Karpas-422 (cell line): ENCODE data around the gene PANK1. TPM values are rescaled to one million over a fixed set of nuclear protein-coding genes. Genes with fewer than 3 reads are reported as not detected.

Experiments used
- DNase-seq: peaks from one replicate; pipeline ENCODE4 v3.0.0-alpha.2; 2015
- H2AFZ ChIP-seq: fragments of 200-600 bp; sonication (generic); 2 replicates; pipeline ENCODE4 v1.6.1; 2014; ENCODE audit warnings: antibody characterized with exemption, low read length, mixed read lengths
- H3K27ac ChIP-seq: fragments of 200-600 bp; sonication (generic); 2 replicates; pipeline ENCODE4 v1.5.1; 2014; ENCODE audit warnings: mild to moderate bottlenecking, low read length, moderate library complexity
- H3K27me3 ChIP-seq: fragments of 200-600 bp; sonication (generic); 2 replicates; pipeline ENCODE4 v1.6.1; 2014; ENCODE audit warnings: low read length, mixed read lengths
- H3K36me3 ChIP-seq: fragments of 200-600 bp; sonication (generic); 2 replicates; pipeline ENCODE4 v1.6.1; 2014; ENCODE audit warnings: low read length, mixed read lengths; ENCODE audit not compliant: insufficient read depth
- H3K4me1 ChIP-seq: fragments of 200-600 bp; sonication (generic); 2 replicates; pipeline ENCODE4 v1.6.1; 2014; ENCODE audit warnings: mild to moderate bottlenecking, low read length, mixed read lengths
- H3K4me2 ChIP-seq: fragments of 200-600 bp; sonication (generic); 2 replicates; pipeline ENCODE4 v1.6.1; 2014; ENCODE audit warnings: low read length, low read depth, mild to moderate bottlenecking; ENCODE audit not compliant: poor library complexity, severe bottlenecking
- H3K4me3 ChIP-seq: fragments of 200-600 bp; sonication (generic); 2 replicates; pipeline ENCODE4 v1.5.1; 2014; ENCODE audit warnings: mild to moderate bottlenecking, antibody characterized with exemption, low read length, mixed read lengths
- H3K79me2 ChIP-seq: fragments of 200-600 bp; sonication (generic); 2 replicates; pipeline ENCODE4 v1.6.1; 2014; ENCODE audit warnings: mild to moderate bottlenecking, low read length, mixed read lengths
- H3K9ac ChIP-seq: fragments of 200-600 bp; sonication (generic); 2 replicates; pipeline ENCODE4 v1.6.0; 2014; ENCODE audit warnings: low read length
- H3K9me2 ChIP-seq: fragments of 200-600 bp; sonication (generic), shearing (Covaris generic); replicated peaks from 2 replicates; pipeline ENCODE4 v1.6.0; 2014; ENCODE audit warnings: mild to moderate bottlenecking, low read length, moderate library complexity; ENCODE audit not compliant: insufficient read depth
- H3K9me3 ChIP-seq: fragments of 300-700, 200-600 bp; sonication (generic); 2 replicates; pipeline ENCODE4 v1.6.1; 2014; ENCODE audit warnings: low read length, mixed read lengths
- H4K20me1 ChIP-seq: fragments of 200-600 bp; sonication (generic); 2 replicates; pipeline ENCODE4 v1.6.1; 2014; ENCODE audit warnings: mild to moderate bottlenecking, antibody characterized with exemption, low read length, low read depth; ENCODE audit not compliant: insufficient read depth
- total RNA-seq: library from RNA; depleted of rRNA; stranded (reverse); fragments of >200 nt; shearing (Covaris generic); gene quantifications from 2 replicates; pipeline ENCODE4 v1.2.3, GENCODE V29; 2014; ENCODE audit warnings: low replicate concordance

The PANK1 gene
- total RNA-seq, 1 experiment from 2014 or later = 8.1 TPM

GRCh38 chr10:89611282-89611681 lies 33.8 kb downstream of the PANK1 start:
- no peaks in the 10 kb centered on the region for H3K9me3 ChIP-seq
- H3K9ac ChIP-seq = no peak overlapping the region
- H3K4me2 ChIP-seq = no peak overlapping the region
- no peak overlapping the region for H3K27ac ChIP-seq
- H3K79me2 ChIP-seq = peaks cover 33% of the 10 kb centered on the region
- H3K27me3 ChIP-seq = no peaks in the 10 kb centered on the region
- H3K36me3 ChIP-seq = no peaks in the 10 kb centered on the region
- H4K20me1 ChIP-seq = no peaks in the 10 kb centered on the region
- H3K4me1 ChIP-seq = no peaks in the 10 kb centered on the region
- no peak overlapping the region for H3K4me3 ChIP-seq
- H3K9me2 ChIP-seq = no peaks in the 10 kb centered on the region
- DNase-seq = no peak
- H2AFZ ChIP-seq = no peak overlapping the region

GRCh38 chr10:89609833-89610346 lies 35.2 kb downstream of the PANK1 start:
- Histone ChIP-seq H3K9ac (no peak overlapping the region), H3K4me3 (no peak overlapping the region), H3K79me2 (peaks cover 19% of the 10 kb centered on the region), H2AFZ (no peak overlapping the region), H3K9me2 (no peaks in the 10 kb centered on the region), H3K27ac (no peak overlapping the region), H3K36me3 (no peaks in the 10 kb centered on the region), H3K27me3 (no peaks in the 10 kb centered on the region), H3K9me3 (no peaks in the 10 kb centered on the region), H3K4me2 (no peak overlapping the region), H3K4me1 (no peaks in the 10 kb centered on the region), H4K20me1 (no peaks in the 10 kb centered on the region)
- no peak for DNase-seq

GRCh38 chr10:89604200-89604599 lies 40.8 kb downstream of the PANK1 start:
- peaks cover 6% of the 10 kb centered on the region for H3K4me1 ChIP-seq
- peaks cover 34% of the 10 kb centered on the region for H3K79me2 ChIP-seq
- no peaks in the 10 kb centered on the region for H3K27me3 ChIP-seq
- no peak for DNase-seq
- peaks cover 2% of the 10 kb centered on the region; the same call in 1 of the 2 replicates for H3K36me3 ChIP-seq
- no peaks in the 10 kb centered on the region for H3K9me3 ChIP-seq
- H4K20me1 ChIP-seq = no peaks in the 10 kb centered on the region
- H3K9ac ChIP-seq = no peak overlapping the region
- H3K9me2 ChIP-seq = no peaks in the 10 kb centered on the region
- H3K27ac ChIP-seq = no peak overlapping the region
- no peak overlapping the region for H3K4me2 ChIP-seq
- H3K4me3 ChIP-seq = no peak overlapping the region
- no peak overlapping the region for H2AFZ ChIP-seq

GRCh38 chr10:89602919-89603318 lies 42.1 kb downstream of the PANK1 start:
- H3K27me3 ChIP-seq = no peaks in the 10 kb centered on the region
- H3K9me2 ChIP-seq = no peaks in the 10 kb centered on the region
- H3K4me2 ChIP-seq = no peak overlapping the region
- no peaks in the 10 kb centered on the region for H4K20me1 ChIP-seq
- H3K9ac ChIP-seq = no peak overlapping the region
- H3K27ac ChIP-seq = no peak overlapping the region
- DNase-seq = no peak
- no peak overlapping the region for H2AFZ ChIP-seq
- H3K79me2 ChIP-seq = peaks cover 34% of the 10 kb centered on the region
- H3K4me3 ChIP-seq = no peak overlapping the region
- H3K4me1 ChIP-seq = peaks cover 6% of the 10 kb centered on the region
- no peaks in the 10 kb centered on the region for H3K9me3 ChIP-seq
- peaks cover 2% of the 10 kb centered on the region; the same call in 1 of the 2 replicates for H3K36me3 ChIP-seq

GRCh38 chr10:89601728-89602361 lies 43.2 kb downstream of the PANK1 start:
- peaks cover 2% of the 10 kb centered on the region; the same call in 1 of the 2 replicates for H3K36me3 ChIP-seq
- H4K20me1 ChIP-seq = no peaks in the 10 kb centered on the region
- DNase-seq = no peak

GRCh38 chr10:89600041-89600440 lies 45.0 kb downstream of the PANK1 start:
- Histone ChIP-seq H3K9me3 (no peaks in the 10 kb centered on the region), H3K79me2 (peaks cover 34% of the 10 kb centered on the region), H3K4me3 (no peak overlapping the region), H3K9me2 (no peaks in the 10 kb centered on the region), H3K36me3 (peaks cover 2% of the 10 kb centered on the region; the same call in 1 of the 2 replicates), H3K9ac (no peak overlapping the region), H4K20me1 (no peaks in the 10 kb centered on the region), H3K4me1 (peaks cover 6% of the 10 kb centered on the region), H3K4me2 (no peak overlapping the region), H2AFZ (no peak overlapping the region), H3K27me3 (no peaks in the 10 kb centered on the region), H3K27ac (no peak overlapping the region)
- peak; percentile 48 for DNase-seq

More at GRCh38 chr10:89601728-89602361, 43.2 kb downstream of the PANK1 start:
- H2AFZ ChIP-seq = no peak overlapping the region
- no peak overlapping the region for H3K27ac ChIP-seq
- peaks cover 6% of the 10 kb centered on the region for H3K4me1 ChIP-seq
- no peaks in the 10 kb centered on the region for H3K9me3 ChIP-seq
- H3K9me2 ChIP-seq = no peaks in the 10 kb centered on the region
- no peak overlapping the region for H3K9ac ChIP-seq
- no peaks in the 10 kb centered on the region for H3K27me3 ChIP-seq
- H3K4me2 ChIP-seq = no peak overlapping the region
- no peak overlapping the region for H3K4me3 ChIP-seq
- H3K79me2 ChIP-seq = peaks cover 34% of the 10 kb centered on the region

GRCh38 chr10:89593043-89593442 lies 52.0 kb downstream of the PANK1 start:
- Histone ChIP-seq H3K9me2 (no peaks in the 10 kb centered on the region), H2AFZ (no peak overlapping the region), H4K20me1 (no peaks in the 10 kb centered on the region), H3K27me3 (no peaks in the 10 kb centered on the region), H3K9me3 (no peaks in the 10 kb centered on the region), H3K79me2 (no peaks in the 10 kb centered on the region), H3K4me3 (no peak overlapping the region), H3K4me2 (no peak overlapping the region), H3K4me1 (no peaks in the 10 kb centered on the region), H3K9ac (no peak overlapping the region), H3K36me3 (peaks cover 5% of the 10 kb centered on the region; the same call in 1 of the 2 replicates), H3K27ac (no peak overlapping the region)
- no peak for DNase-seq

GRCh38 chr10:89592539-89592938 lies 52.5 kb downstream of the PANK1 start:
- no peak overlapping the region for H2AFZ ChIP-seq
- H3K36me3 ChIP-seq = peaks cover 5% of the 10 kb centered on the region; the same call in 1 of the 2 replicates
- no peak overlapping the region for H3K4me2 ChIP-seq
- no peak for DNase-seq
- no peak overlapping the region for H3K9ac ChIP-seq
- H3K9me2 ChIP-seq = no peaks in the 10 kb centered on the region
- H3K79me2 ChIP-seq = no peaks in the 10 kb centered on the region
- H3K4me3 ChIP-seq = no peak overlapping the region
- no peaks in the 10 kb centered on the region for H4K20me1 ChIP-seq
- H3K27ac ChIP-seq = no peak overlapping the region
- H3K9me3 ChIP-seq = no peaks in the 10 kb centered on the region
- H3K4me1 ChIP-seq = no peaks in the 10 kb centered on the region
- no peaks in the 10 kb centered on the region for H3K27me3 ChIP-seq
